GM23248 (cell line): ENCODE results near the gene LAMA3.

Source experiments
- EZH2 ChIP-seq: fragments of 200-600 bp; sonication (generic); IDR thresholded peaks from 2 replicates; pipeline ENCODE4 v1.6.1; 2018; ENCODE audit warnings: antibody characterized with exemption, mild to moderate bottlenecking; ENCODE audit not compliant: insufficient read depth, poor library complexity, severe bottlenecking
- EZH2phosphoT487 ChIP-seq: fragments of 200-600 bp; sonication (generic); IDR thresholded peaks from 2 replicates; pipeline ENCODE4 v1.6.1; 2018; ENCODE audit warnings: antibody characterized with exemption, moderate library complexity, mild to moderate bottlenecking, low read depth; ENCODE audit not compliant: insufficient read depth

DNA sequence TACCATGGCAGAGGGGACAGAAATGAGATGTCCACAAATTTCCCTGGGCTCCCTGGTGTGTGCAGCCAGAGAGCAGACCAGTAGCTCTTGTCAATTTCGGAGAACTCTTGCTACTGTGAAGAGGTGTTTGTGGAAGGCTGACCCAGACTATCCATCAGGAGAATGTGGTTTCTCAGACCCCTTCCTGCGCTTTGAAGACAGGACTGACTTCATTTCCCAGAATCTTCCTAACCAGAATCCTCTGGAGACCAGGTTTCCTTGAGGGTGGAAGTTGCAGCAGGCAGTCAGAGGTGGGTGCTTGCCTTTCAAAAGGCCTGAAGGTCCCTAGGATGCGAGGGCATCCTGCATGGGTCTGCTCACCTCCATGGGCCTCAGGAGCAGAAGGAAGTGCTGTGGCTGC is 121.9 kb downstream of the LAMA3 start:
- TF ChIP-seq EZH2phosphoT487: no peak
- TF ChIP-seq EZH2: no peak
